GM23338 (cell line): ENCODE data around the gene TRAF5. TPM values are rescaled to one million over a fixed set of nuclear protein-coding genes. Genes with fewer than 3 reads are reported as not detected.

ENCODE experiments used
- ATAC-seq: fragments of 200-7000 bp; cut with Tn5 transposase; 3 replicates; pipeline ENCODE4 v1.9.1; 2020
- DNase-seq: peaks from one replicate; pipeline ENCODE4 v3.0.0-alpha.2; 2015; ENCODE audit warnings: low spot score
- H2AFZ ChIP-seq: fragments of 200-600 bp; sonication (generic); 2 replicates; pipeline ENCODE4 v1.8.0; 2016; ENCODE audit warnings: antibody characterized with exemption, mild to moderate bottlenecking, moderate library complexity
- H3F3A ChIP-seq: fragments of 200-600 bp; sonication (generic); replicated peaks from 2 replicates; pipeline ENCODE4 v1.8.0; 2017; ENCODE audit warnings: antibody characterized with exemption, mixed run types, low read depth
- H3K27ac ChIP-seq: fragments of 200-600 bp; sonication (generic); 2 replicates; pipeline ENCODE4 v1.6.1; 2016; ENCODE audit warnings: low read depth
- H3K27me3 ChIP-seq: fragments of 200-600 bp; sonication (generic); 2 replicates; pipeline ENCODE4 v1.8.0; 2016; ENCODE audit warnings: mild to moderate bottlenecking, mixed run types, moderate library complexity; ENCODE audit not compliant: insufficient read depth
- H3K36me3 ChIP-seq: fragments of 200-600 bp; sonication (generic); 2 replicates; pipeline ENCODE4 v1.8.0; 2016; ENCODE audit warnings: mild to moderate bottlenecking; ENCODE audit not compliant: insufficient read depth
- H3K4me1 ChIP-seq: fragments of 200-600 bp; sonication (generic); 2 replicates; pipeline ENCODE4 v1.8.0; 2016; ENCODE audit warnings: mild to moderate bottlenecking, moderate library complexity; ENCODE audit not compliant: insufficient read depth
- H3K4me2 ChIP-seq: fragments of 200-600 bp; sonication (generic); 2 replicates; pipeline ENCODE4 v1.7.1; 2017; ENCODE audit warnings: mixed run types
- H3K4me3 ChIP-seq: fragments of 200-600 bp; sonication (generic); 2 replicates; pipeline ENCODE4 v1.6.1; 2016; ENCODE audit warnings: mixed run types
- H3K79me2 ChIP-seq: fragments of 200-600 bp; sonication (generic); replicated peaks from 2 replicates; pipeline ENCODE4 v1.8.0; 2017; ENCODE audit warnings: mild to moderate bottlenecking; ENCODE audit not compliant: insufficient read depth
- H3K9me2 ChIP-seq: fragments of 200-600 bp; sonication (generic); 2 replicates; pipeline ENCODE4 v1.8.0; 2017; ENCODE audit not compliant: insufficient read depth
- H4K20me1 ChIP-seq: fragments of 200-600 bp; sonication (generic); replicated peaks from 2 replicates; pipeline ENCODE4 v1.8.0; 2017; ENCODE audit warnings: mild to moderate bottlenecking; ENCODE audit not compliant: insufficient read depth
- H3K27ac Mint-ChIP-seq: 2 replicates; pipeline ENCODE4 v1.8.0; 2020; ENCODE audit warnings: inconsistent platforms, mild to moderate bottlenecking, moderate library complexity, mixed read lengths
- H3K27me3 Mint-ChIP-seq: 3 replicates; pipeline ENCODE4 v1.8.0; 2022; ENCODE audit warnings: low read depth, mild to moderate bottlenecking, moderate library complexity, mixed read lengths, inconsistent platforms; ENCODE audit not compliant: insufficient read depth, poor library complexity
- H3K36me3 Mint-ChIP-seq: 3 replicates; pipeline ENCODE4 v1.8.0; 2021; ENCODE audit warnings: low read depth, mild to moderate bottlenecking, inconsistent platforms, moderate library complexity, mixed read lengths
- H3K4me1 Mint-ChIP-seq: 3 replicates; pipeline ENCODE4 v1.8.0; 2020; ENCODE audit warnings: mild to moderate bottlenecking, inconsistent platforms, mixed read lengths
- H3K4me3 Mint-ChIP-seq: 3 replicates; pipeline ENCODE4 v1.8.0; 2021; ENCODE audit warnings: moderate library complexity, mild to moderate bottlenecking, inconsistent platforms, mixed read lengths
- H3K9me3 Mint-ChIP-seq: 3 replicates; pipeline ENCODE4 v1.8.0; 2020; ENCODE audit warnings: moderate library complexity, mild to moderate bottlenecking, inconsistent platforms, mixed read lengths
- CREB1 ChIP-seq: fragments of 250-450 bp; sonication (Bioruptor Pico); IDR thresholded peaks from 2 replicates; pipeline ENCODE4 v1.5.0; 2020; ENCODE audit warnings: low read depth, mild to moderate bottlenecking, moderate library complexity
- EZH2 ChIP-seq: fragments of 200-600 bp; sonication (generic); IDR thresholded peaks from one replicate; pipeline ENCODE4 v1.8.0; 2017; ENCODE audit warnings: antibody characterized with exemption, mild to moderate bottlenecking, low read depth; ENCODE audit not compliant: unreplicated experiment
- EZH2phosphoT487 ChIP-seq: fragments of 200-600 bp; sonication (generic); IDR thresholded peaks from one replicate; pipeline ENCODE4 v1.8.1; 2018; ENCODE audit warnings: antibody characterized with exemption; ENCODE audit not compliant: unreplicated experiment
- JUNB ChIP-seq: IDR thresholded peaks from one replicate; pipeline ENCODE4 v1.6.1; 2016; ENCODE audit warnings: antibody characterized with exemption; ENCODE audit not compliant: unreplicated experiment
- NANOG ChIP-seq: IDR thresholded peaks from 2 replicates; pipeline ENCODE4 v1.6.1; 2016; ENCODE audit warnings: antibody characterized with exemption, borderline replicate concordance
- POLR2AphosphoS5 ChIP-seq: IDR thresholded peaks from 2 replicates; pipeline ENCODE4 v1.6.1; 2016; ENCODE audit warnings: antibody characterized with exemption, low read depth
- STAT1 ChIP-seq: IDR thresholded peaks from one replicate; pipeline ENCODE4 v1.6.1; 2016; ENCODE audit warnings: antibody characterized with exemption; ENCODE audit not compliant: unreplicated experiment
- ZNF114 ChIP-seq: fragments of 250-450 bp; sonication (Bioruptor Pico); IDR thresholded peaks from 2 replicates; pipeline ENCODE4 v1.5.0; 2020; ENCODE audit warnings: mild to moderate bottlenecking, moderate library complexity
- ZNF331 ChIP-seq: fragments of 250-450 bp; sonication (Bioruptor Pico); IDR thresholded peaks from 2 replicates; pipeline ENCODE4 v1.5.0; 2020; ENCODE audit warnings: low read depth, mild to moderate bottlenecking, moderate library complexity
- ZNF462 ChIP-seq: fragments of 250-450 bp; sonication (Bioruptor Pico); IDR thresholded peaks from 2 replicates; pipeline ENCODE4 v1.5.0; 2020; ENCODE audit warnings: mild to moderate bottlenecking, moderate library complexity
- polyA plus RNA-seq: library from polyadenylated mRNA; unstranded; fragments of >200 nt; fragmentation: Nextera tagmentation; extraction: Ambion mirVana; gene quantifications from 2 replicates; pipeline ENCODE4 v1.2.1, GENCODE V29; 2016
- total RNA-seq: library from RNA; depleted of rRNA; stranded (reverse); fragments of >200 nt; shearing (Covaris generic); gene quantifications from 2 replicates; pipeline ENCODE4 v1.2.3, GENCODE V29; 2014
- TF ChIP-seq, protein P1 (sequence below): IDR thresholded peaks from one replicate; pipeline ENCODE4 v1.6.1; 2018; ENCODE audit warnings: antibody characterized with exemption; ENCODE audit not compliant: unreplicated experiment
- TF ChIP-seq, protein P2 (sequence below): IDR thresholded peaks from 2 replicates; pipeline ENCODE4 v1.6.1; 2016; ENCODE audit warnings: antibody characterized with exemption
- TF ChIP-seq, protein P3 (sequence below), 2 experiments: fragments of 200-600 bp in 1 of 2; sonication (generic) in 1 of 2; conservative IDR thresholded peaks; 2 replicates each; pipeline versions ENCODE4 v1.5.1 to v1.6.1; 2016 to 2017; ENCODE audit warnings: antibody characterized with exemption in 2 of 2, low read depth in 2 of 2, mild to moderate bottlenecking in 2 of 2, moderate library complexity in 1 of 2

The TRAF5 gene
- total and polyA plus RNA-seq, 2 experiments from 2014 or later, result 9.2 to 18.9 TPM

DNA sequence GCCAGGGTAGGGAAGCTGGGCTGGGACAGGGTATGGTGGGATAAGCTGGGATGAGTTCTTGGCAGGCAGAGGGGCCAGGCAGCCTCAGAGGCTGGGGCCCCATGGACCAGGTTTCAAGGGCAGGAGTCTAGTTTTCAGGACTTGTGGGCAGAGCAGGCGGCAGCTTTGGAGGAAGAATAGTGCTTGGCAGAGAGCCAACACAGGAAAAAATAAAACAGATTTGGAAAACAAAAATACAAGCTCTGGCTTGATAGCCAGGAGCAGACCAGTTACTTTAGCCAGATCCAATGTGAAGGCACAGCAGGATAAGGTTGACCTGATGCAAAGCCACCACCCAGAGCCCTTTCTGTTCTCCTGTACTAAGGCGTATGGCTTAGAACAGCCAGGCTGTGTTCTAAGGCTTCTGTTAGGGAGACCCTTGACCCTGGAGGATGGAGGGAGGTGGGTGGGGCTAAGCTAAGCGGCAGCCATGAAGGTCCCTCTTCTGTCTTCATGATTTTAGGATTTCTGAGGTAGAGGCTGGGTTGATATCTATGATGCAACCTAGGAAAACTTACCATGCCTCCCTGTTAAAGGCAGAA is 5.5 kb downstream of the TRAF5 start:
- no peaks in the 10 kb centered on the region; the same call in 1 of the 2 replicates for H4K20me1 ChIP-seq
- ATAC-seq, result no peak

More for the DNA sequence above, 5.5 kb downstream of the TRAF5 start:
- Histone ChIP-seq H3K36me3 (no peaks in the 10 kb centered on the region), H2AFZ (no peak overlapping the region), H3F3A (no peaks in the 10 kb centered on the region), H3K4me2 (no peak overlapping the region; the same call in 1 of the 2 replicates), H3K79me2 (peaks cover 76% of the 10 kb centered on the region), H3K27me3 (peaks cover 10% of the 10 kb centered on the region), H3K27ac (no peak overlapping the region), H3K4me1 (peaks cover 38% of the 10 kb centered on the region), H3K4me3 (no peak overlapping the region), H3K9me2 (no peaks in the 10 kb centered on the region)
- DNase-seq, result no peak
- Mint-ChIP-seq H3K4me3 (no peak overlapping the region), H3K4me1 (peaks cover 63% of the 10 kb centered on the region), H3K27ac (no peak overlapping the region; the same call in 1 of the 2 replicates), H3K27me3 (peaks cover 7% of the 10 kb centered on the region), H3K9me3 (no peaks in the 10 kb centered on the region), H3K36me3 (peaks cover 9% of the 10 kb centered on the region)
- TF ChIP-seq NANOG (no peak), ZNF114 (no peak), JUNB (no peak), ZNF331 (CRISPR knock-in tag) (no peak), EZH2 (no peak), CREB1 (CRISPR knock-in tag) (no peak), STAT1 (no peak), ZNF462 (CRISPR knock-in tag) (no peak), POLR2AphosphoS5 (no peak), EZH2phosphoT487 (no peak)
- TF ChIP-seq, protein P1, sequence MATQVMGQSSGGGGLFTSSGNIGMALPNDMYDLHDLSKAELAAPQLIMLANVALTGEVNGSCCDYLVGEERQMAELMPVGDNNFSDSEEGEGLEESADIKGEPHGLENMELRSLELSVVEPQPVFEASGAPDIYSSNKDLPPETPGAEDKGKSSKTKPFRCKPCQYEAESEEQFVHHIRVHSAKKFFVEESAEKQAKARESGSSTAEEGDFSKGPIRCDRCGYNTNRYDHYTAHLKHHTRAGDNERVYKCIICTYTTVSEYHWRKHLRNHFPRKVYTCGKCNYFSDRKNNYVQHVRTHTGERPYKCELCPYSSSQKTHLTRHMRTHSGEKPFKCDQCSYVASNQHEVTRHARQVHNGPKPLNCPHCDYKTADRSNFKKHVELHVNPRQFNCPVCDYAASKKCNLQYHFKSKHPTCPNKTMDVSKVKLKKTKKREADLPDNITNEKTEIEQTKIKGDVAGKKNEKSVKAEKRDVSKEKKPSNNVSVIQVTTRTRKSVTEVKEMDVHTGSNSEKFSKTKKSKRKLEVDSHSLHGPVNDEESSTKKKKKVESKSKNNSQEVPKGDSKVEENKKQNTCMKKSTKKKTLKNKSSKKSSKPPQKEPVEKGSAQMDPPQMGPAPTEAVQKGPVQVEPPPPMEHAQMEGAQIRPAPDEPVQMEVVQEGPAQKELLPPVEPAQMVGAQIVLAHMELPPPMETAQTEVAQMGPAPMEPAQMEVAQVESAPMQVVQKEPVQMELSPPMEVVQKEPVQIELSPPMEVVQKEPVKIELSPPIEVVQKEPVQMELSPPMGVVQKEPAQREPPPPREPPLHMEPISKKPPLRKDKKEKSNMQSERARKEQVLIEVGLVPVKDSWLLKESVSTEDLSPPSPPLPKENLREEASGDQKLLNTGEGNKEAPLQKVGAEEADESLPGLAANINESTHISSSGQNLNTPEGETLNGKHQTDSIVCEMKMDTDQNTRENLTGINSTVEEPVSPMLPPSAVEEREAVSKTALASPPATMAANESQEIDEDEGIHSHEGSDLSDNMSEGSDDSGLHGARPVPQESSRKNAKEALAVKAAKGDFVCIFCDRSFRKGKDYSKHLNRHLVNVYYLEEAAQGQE, result no peak
- TF ChIP-seq, protein P2, sequence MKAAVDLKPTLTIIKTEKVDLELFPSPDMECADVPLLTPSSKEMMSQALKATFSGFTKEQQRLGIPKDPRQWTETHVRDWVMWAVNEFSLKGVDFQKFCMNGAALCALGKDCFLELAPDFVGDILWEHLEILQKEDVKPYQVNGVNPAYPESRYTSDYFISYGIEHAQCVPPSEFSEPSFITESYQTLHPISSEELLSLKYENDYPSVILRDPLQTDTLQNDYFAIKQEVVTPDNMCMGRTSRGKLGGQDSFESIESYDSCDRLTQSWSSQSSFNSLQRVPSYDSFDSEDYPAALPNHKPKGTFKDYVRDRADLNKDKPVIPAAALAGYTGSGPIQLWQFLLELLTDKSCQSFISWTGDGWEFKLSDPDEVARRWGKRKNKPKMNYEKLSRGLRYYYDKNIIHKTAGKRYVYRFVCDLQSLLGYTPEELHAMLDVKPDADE, result no peak
- TF ChIP-seq, protein P3, sequence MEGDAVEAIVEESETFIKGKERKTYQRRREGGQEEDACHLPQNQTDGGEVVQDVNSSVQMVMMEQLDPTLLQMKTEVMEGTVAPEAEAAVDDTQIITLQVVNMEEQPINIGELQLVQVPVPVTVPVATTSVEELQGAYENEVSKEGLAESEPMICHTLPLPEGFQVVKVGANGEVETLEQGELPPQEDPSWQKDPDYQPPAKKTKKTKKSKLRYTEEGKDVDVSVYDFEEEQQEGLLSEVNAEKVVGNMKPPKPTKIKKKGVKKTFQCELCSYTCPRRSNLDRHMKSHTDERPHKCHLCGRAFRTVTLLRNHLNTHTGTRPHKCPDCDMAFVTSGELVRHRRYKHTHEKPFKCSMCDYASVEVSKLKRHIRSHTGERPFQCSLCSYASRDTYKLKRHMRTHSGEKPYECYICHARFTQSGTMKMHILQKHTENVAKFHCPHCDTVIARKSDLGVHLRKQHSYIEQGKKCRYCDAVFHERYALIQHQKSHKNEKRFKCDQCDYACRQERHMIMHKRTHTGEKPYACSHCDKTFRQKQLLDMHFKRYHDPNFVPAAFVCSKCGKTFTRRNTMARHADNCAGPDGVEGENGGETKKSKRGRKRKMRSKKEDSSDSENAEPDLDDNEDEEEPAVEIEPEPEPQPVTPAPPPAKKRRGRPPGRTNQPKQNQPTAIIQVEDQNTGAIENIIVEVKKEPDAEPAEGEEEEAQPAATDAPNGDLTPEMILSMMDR (conservative IDR thresholded peaks at IDR 0.05; ENCODE audit: low read depth in 2 of 2), result no peak
